LHCN-M2 (cell line): ENCODE results near the gene OBP2A. TPM values are rescaled to one million over a fixed set of nuclear protein-coding genes. Genes with fewer than 3 reads are reported as not detected.
A peak's percentile ranks its signal among the peaks of the same experiment; 100 is the strongest.
"Not testable (repeated sequence)": the region's sequence is repeated elsewhere in the genome, so short reads cannot be mapped to it uniquely, and the experiment has no call there.

Source experiments
- DNase-seq: peaks from one replicate; pipeline ENCODE4 v3.0.0-alpha.2; 2012; ENCODE audit warnings: low read depth
- total RNA-seq: library from RNA; depleted of rRNA; stranded (reverse); fragments of >200 nt; gene quantifications from 2 replicates; pipeline ENCODE4 v1.2.3, GENCODE V29; 2014

Gene OBP2A
- total RNA-seq, 1 experiment from 2014 or later, result not detected

DNA sequence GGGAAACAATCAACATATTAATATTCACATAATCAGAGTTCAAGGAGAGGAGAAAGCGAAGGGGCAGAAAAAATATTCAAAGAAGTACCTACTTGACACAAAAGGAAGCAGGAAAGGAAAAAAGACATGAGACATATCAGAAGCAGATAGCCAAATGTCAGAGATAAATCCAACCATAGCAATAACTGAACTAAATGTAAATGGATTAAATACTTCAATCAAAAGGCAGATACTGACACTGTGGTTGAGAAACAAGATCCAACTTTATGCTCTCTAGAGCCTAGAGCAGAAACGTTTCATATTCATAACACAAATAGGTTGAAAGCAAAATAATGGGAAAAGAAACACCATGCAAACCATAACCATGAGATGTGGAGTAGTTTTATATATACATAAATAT lies 36.5 kb upstream of the OBP2A start:
- DNase-seq, result no peak

GRCh38 chr9:135512241-135512603 lies 33.7 kb upstream of the OBP2A start:
- no peak for DNase-seq

GRCh38 chr9:135512904-135513303 lies 33.0 kb upstream of the OBP2A start:
- DNase-seq, result no peak

DNA sequence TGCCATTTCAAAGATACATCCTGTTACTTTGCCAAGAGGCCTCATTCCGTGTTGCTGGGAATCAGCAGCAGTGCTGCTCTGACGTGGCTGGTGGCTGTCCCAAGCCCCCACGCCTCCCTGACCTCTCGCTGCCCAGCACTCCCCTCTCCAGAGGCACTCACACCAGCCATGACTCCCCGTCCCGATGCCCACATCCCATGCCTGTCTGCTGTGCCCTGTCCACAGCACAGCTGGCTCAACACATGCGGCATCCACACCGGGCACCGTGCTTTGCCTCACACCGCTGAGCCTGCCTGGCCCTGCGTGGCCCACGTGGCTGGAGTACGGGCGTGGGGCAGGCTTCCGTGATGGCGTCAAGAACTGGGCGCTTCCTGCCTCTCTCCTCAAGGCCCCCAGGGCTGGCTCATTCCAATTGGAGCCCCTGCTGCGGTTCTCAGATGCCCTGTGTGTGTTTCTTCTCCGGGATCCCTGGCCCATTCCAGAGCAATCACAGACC lies 32.5 kb upstream of the OBP2A start:
- DNase-seq, result no peak

DNA sequence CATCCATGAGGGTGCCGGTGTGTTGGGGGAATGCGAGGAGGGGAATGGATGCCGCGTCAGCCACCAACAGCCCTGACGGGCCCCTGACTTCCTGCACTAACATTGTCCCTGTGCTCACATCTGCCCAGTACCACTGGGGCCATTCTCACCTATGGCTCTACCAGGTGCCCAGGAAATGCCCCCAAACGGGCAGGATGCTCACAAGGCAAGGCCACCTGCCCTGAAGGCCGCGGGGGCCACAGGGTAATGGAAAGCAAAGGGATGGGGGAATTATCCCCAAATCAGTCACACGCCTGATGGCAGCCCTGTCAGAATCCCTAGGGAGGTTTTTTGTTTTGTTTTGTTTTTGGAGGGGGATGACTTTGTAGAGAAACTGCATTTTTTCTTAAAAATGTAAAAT lies 32.0 kb upstream of the OBP2A start:
- DNase-seq, result not testable (repeated sequence)

GRCh38 chr9:135514342-135515082 lies 31.4 kb upstream of the OBP2A start:
- no peak for DNase-seq

DNA sequence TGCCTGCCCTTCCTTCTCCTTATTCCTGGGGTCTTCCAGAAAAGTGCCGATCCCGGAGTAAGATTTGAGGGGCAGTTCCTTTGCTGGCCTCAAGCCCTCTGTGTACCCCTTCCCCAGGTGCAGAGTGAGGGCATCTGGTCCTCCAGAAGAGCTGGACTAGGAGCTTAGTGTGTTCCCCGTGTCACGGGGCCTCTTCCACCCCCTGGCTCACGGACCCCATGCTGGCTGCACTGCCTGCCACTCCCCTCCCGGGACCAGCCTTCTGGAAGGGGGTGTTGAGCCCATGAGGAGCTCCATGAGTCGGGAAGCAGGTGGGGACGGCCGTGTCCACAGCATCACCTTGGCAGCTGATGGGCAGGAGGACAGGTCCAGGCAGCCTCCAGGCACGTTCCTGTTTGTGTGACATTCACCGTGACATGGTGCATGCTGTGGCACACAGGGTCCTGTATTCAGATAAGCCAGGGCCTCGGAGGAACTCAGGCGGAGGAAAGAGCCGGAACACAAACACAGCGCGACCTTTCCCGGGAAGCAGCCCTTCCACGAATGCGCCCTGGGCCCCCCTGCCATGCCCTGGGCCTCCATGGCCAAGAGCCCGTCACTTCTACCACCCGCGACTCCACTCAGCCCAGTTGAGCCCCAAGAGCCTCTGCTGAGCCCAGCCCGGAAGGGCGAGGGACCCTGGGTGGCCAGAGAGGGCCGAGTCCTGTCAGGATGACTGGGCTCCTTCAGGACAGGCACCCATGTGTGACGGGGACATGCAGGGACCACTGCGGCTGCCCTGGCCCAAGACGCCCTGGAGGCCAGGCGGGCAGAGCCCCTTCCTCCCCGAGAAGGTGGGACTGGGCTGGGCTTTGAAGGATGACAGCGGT lies 30.6 kb upstream of the OBP2A start:
- no peak for DNase-seq

GRCh38 chr9:135516132-135516860 lies 29.6 kb upstream of the OBP2A start:
- no peak for DNase-seq

DNA sequence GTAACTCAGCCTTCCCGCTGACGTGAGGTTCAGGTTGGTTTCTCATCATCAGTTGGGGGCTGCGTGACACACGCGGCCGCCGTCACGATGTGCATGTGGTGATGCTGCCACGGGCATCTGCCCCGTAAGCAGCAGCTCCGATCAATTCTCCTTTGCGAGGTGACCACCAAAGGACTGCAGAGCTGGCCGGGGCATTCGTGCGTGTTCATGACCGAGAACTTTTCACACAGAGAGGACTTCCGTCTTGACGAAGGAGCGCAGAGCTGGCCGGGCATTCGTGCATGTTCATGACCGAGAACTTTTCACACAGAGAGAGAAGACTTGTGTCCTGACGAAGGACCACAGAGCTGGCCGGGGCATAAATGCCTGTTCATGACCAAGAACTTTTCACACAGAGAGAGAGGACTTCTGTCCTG lies 28.5 kb upstream of the OBP2A start:
- DNase-seq, result no peak

DNA sequence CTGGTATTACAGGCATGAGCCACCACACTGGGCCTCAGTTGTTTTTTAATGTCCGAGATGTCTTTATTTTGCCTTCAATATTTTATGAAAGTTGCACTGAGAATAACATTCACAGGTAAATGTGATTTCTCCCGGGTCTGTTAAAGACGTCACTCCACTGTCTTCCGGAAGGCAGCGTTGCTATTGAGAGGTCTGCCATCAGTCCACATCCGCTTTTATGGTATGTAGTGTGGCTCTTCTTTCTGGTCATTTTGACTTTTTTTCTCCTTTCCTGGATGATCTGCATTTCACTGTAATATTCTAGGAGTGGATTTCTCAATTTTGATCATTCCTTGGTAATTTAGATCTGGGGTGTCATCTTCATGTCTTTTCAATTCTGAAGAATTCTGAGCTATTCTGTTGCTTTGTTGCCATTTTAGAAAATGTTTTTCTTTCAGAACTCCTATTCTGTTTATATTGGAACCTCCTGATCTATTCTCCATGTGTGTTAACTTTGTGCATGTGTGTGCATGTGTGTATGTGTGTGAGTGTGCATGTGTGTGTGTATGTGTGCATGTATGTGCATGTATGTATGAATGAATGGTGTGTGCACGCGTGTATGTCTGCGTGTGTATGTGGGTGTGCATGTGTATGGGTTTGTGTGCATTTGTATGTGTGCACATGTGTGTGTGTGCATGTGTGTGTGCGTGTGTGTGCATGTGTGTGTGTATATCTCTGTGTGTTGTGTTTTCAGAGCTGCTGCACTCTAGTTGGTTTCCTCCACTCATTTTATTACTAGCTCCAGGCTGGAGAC lies 26.6 kb upstream of the OBP2A start:
- DNase-seq, result no peak

GRCh38 chr9:135520916-135521607 lies 24.9 kb upstream of the OBP2A start, which contains the start of gene LCN1:
LCN1 (plus strand) TSS chr9:135521440; CDS start chr9:135521498, 58 bp downstream.
- DNase-seq, result no peak

- DNase-seq, result no peak
Observed at GRCh38 chr9:135521608-135522095, 24.3 kb upstream of the OBP2A start.

GRCh38 chr9:135522137-135522877 lies 23.6 kb upstream of the OBP2A start:
- DNase-seq, result no peak

DNA sequence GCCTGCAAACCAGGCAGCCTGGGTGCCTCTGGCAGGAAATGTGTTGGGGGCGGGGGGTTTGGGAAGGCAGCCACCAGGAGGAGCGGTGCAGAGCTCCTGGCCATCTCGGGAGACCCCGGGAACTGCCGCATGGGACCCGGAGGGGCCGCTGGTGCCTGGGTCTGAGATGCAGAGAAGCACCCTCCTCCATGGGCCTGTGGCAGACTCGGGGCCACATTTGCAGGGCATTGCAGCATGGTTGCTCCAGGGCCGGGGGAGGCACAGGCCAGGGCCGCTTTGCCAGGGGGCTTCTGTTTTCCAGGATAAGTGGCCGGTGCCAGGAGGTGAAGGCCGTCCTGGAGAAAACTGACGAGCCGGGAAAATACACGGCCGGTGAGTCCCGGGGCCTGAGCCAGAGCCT lies 23.0 kb upstream of the OBP2A start:
- no peak for DNase-seq

DNA sequence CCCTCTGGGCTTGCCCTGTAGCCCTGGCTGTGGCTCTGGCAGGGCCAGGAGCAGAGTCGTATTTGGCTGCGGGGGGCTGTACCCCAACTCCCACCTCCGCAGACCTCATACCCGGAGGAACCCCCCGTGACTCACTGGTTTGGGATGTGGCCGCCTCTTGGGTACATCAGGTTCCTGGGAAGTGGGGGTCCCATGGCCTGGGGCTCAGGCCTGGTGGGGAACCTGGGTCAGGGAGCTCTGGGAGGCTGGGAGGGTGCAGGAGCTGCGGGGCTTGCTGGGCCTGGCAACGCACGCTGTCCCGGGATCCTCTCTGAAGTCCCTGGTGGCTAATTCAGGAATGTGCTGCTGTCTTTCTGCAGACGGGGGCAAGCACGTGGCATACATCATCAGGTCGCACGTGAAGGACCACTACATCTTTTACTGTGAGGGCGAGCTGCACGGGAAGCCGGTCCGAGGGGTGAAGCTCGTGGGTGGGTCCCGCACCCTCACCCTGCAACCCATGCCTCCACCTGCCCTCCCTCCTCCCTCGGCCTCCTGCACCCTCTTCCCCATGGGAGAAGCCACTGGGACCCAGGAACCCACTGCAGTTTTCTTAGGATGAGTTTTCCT lies 22.3 kb upstream of the OBP2A start:
- no peak for DNase-seq

GRCh38 chr9:135524130-135524861 lies 21.6 kb upstream of the OBP2A start:
- DNase-seq, result peak; percentile 25

GRCh38 chr9:135525241-135526088 lies 20.5 kb upstream of the OBP2A start:
- DNase-seq, result no peak
